K562 (cell line): ENCODE data around the gene PDE1C. TPM values are rescaled to one million over a fixed set of nuclear protein-coding genes. Genes with fewer than 3 reads are reported as not detected.
A peak's percentile ranks its signal among the peaks of the same experiment; 100 is the strongest.

Source experiments
- ATAC-seq: fragments of 200-7000 bp; cut with Tn5 transposase; 3 replicates; pipeline ENCODE4 v1.9.1; 2020; ENCODE audit warnings: moderate library complexity
- BruUV-seq: library from RNA; stranded (reverse); fragments of 400-500 nt; replicated peaks from 2 replicates; lab custom pipeline; 2021; lab: Mats Ljungman, UMichigan
- CTCF ChIA-PET: fragments of 300-600 bp; formaldehyde crosslinking; extraction: SDS; loops from one replicate; lab custom pipeline; 2021; ENCODE audit warnings: low intra/inter-chr PET ratio; lab: Yijun Ruan, JAX
- POLR2A ChIA-PET: fragments of 300-600, 350-650 bp; sonication (Branson Sonifier 250); formaldehyde crosslinking; extraction: SDS; loops from one replicate; lab custom pipeline; 2021; ENCODE audit warnings: antibody characterized with exemption, inconsistent platforms; lab: Yijun Ruan, JAX
- DNase-seq, 4 experiments: peaks; one replicate each; pipeline versions ENCODE4 v3.0.0 to v3.0.0-alpha.2; 2011 to 2018; ENCODE audit warnings: low spot score in 3 of 4, mixed read lengths in 3 of 4; ENCODE audit errors: extremely low read depth in 1 of 4
- FAIRE-seq: peaks from 2 replicates; lab custom pipeline; 2011; peaks lifted over from hg19 to GRCh38; lab: Jason Lieb, UNC
- H2AFZ ChIP-seq: 2 replicates; pipeline ENCODE4 v1.6.0; 2011; ENCODE audit warnings: low read depth, low read length, control low read depth, inconsistent platforms
- H3K27ac ChIP-seq: fragments of 200-600 bp; 3 replicates; pipeline ENCODE4 v1.8.0; 2011; ENCODE audit warnings: low read depth, mild to moderate bottlenecking, control low read depth, inconsistent platforms, low read length, moderate library complexity, mixed read lengths; ENCODE audit errors: extremely low read depth
- H3K27me3 ChIP-seq, 2 experiments: fragments of 300-600 bp in 1 of 2; 2 replicates in 1 of 2; 3 replicates in 1 of 2; pipeline versions ENCODE4 v1.6.0 to v1.8.0; 2011; ENCODE audit warnings: inconsistent platforms in 2 of 2, low read length in 2 of 2, mild to moderate bottlenecking in 1 of 2, mixed read lengths in 1 of 2, moderate library complexity in 1 of 2; ENCODE audit not compliant: control insufficient read depth in 2 of 2, insufficient read depth in 2 of 2
- H3K36me3 ChIP-seq: fragments of 300-600 bp; 3 replicates; pipeline ENCODE4 v1.8.0; 2011; ENCODE audit warnings: mild to moderate bottlenecking, low read length, inconsistent platforms; ENCODE audit not compliant: control insufficient read depth, insufficient read depth
- H3K4me1 ChIP-seq, 2 experiments: fragments of 200-600 bp in 1 of 2; replicated peaks in 1 of 2; 2 replicates in 1 of 2; 3 replicates in 1 of 2; pipeline versions ENCODE4 v1.5.1 to v1.8.0; 2011; ENCODE audit warnings: inconsistent platforms in 2 of 2, low read length in 2 of 2, mild to moderate bottlenecking in 1 of 2, mixed read lengths in 1 of 2, moderate library complexity in 1 of 2; ENCODE audit not compliant: control insufficient read depth in 2 of 2, insufficient read depth in 2 of 2
- H3K4me2 ChIP-seq: 2 replicates; pipeline ENCODE4 v1.6.1; 2011; ENCODE audit warnings: low read length, control low read depth, inconsistent platforms, mixed read lengths; ENCODE audit not compliant: insufficient read depth
- H3K4me3 ChIP-seq: fragments of 200-600 bp; sonication (generic), shearing (Covaris generic); 2 replicates; pipeline ENCODE4 v1.5.1; 2016; ENCODE audit warnings: control low read depth, inconsistent platforms
- H3K79me2 ChIP-seq: fragments of 200-600 bp; 3 replicates; pipeline ENCODE4 v1.8.0; 2011; ENCODE audit warnings: low read length, inconsistent platforms; ENCODE audit not compliant: control insufficient read depth, insufficient read depth
- H3K9ac ChIP-seq, 2 experiments: 2 replicates each; pipeline versions ENCODE4 v1.6.0 to v1.6.1; 2011; ENCODE audit warnings: low read depth in 2 of 2, low read length in 2 of 2, control low read depth in 1 of 2, inconsistent platforms in 1 of 2, mild to moderate bottlenecking in 1 of 2, mixed read lengths in 1 of 2; ENCODE audit not compliant: insufficient read depth in 1 of 2
- H3K9me1 ChIP-seq: one replicate; pipeline ENCODE4 v1.6.0; 2011; ENCODE audit warnings: inconsistent platforms, mild to moderate bottlenecking, low read length, moderate library complexity; ENCODE audit not compliant: control insufficient read depth, insufficient read depth
- H3K9me3 ChIP-seq: replicated peaks from 2 replicates; pipeline ENCODE4 v1.5.1; 2011; ENCODE audit warnings: low read depth, low read length, inconsistent platforms; ENCODE audit not compliant: control insufficient read depth, insufficient read depth
- H4K20me1 ChIP-seq: replicated peaks from 2 replicates; pipeline ENCODE4 v1.6.1; 2011; ENCODE audit warnings: low read length, inconsistent platforms, mixed read lengths; ENCODE audit not compliant: control insufficient read depth, insufficient read depth
- ARID2 ChIP-seq: fragments of 450-650 bp; IDR thresholded peaks from 2 replicates; pipeline ENCODE4 v1.6.1; 2017; ENCODE audit warnings: antibody characterized with exemption, mild to moderate bottlenecking
- GATA2 ChIP-seq: sonication (generic); formaldehyde crosslinking; IDR thresholded peaks from 2 replicates; pipeline ENCODE4 v1.4.0; 2020; ENCODE audit warnings: mild to moderate bottlenecking, missing genetic modification reagents
- SMC3 ChIP-seq: conservative IDR thresholded peaks from 2 replicates; pipeline ENCODE4 v1.6.1; 2011; ENCODE audit warnings: low read depth, low read length, improper control_type of control experiment; ENCODE audit not compliant: insufficient read depth
- WGBS: fragments of 100-300 bp; shearing (Covaris generic); methylation state at CpG from one replicate; pipeline ENCODE4 v1.1.6; 2016; ENCODE audit warnings: low coverage, mixed read lengths; ENCODE audit not compliant: insufficient coverage; ENCODE audit errors: missing lambda C conversion rate; 5-methylcytosine and 5-hydroxymethylcytosine counted together
- in situ Hi-C: fragments of 300-500 bp; cut with MboI; formaldehyde crosslinking; loops from 4 replicates; pipeline ENCODE4 v1.15.0; 2018; ENCODE audit warnings: inconsistent platforms, mixed read lengths
- intact Hi-C: fragments of 100-400 bp; cut with micrococcal nuclease; formaldehyde crosslinking; loops from 2 replicates; pipeline ENCODE4 v1.14.2; 2022
- polyA plus RNA-seq, 8 experiments: library from polyadenylated mRNA; depleted of rRNA in 4 of 8; stranded (reverse) in 5 of 8; unstranded in 3 of 8; fragments of >200 nt; fragmentation: Nextera tagmentation in 2 of 8; fragmentation: Illumina TruSeq in 1 of 8; extraction: Ambion mirVana in 2 of 8; extraction: Trizol in 1 of 8; gene quantifications; 2 replicates each; pipeline versions ENCODE4 v1.2.1 to v1.2.3, GENCODE V29; 2011 to 2014; ENCODE audit warnings: inconsistent platforms in 1 of 8, missing spikeins in 1 of 8
- total RNA-seq, 7 experiments: library from RNA; depleted of rRNA in 6 of 7; stranded (reverse); fragments of >200 nt in 6 of 7; fragmentation: Illumina TruSeq in 2 of 7; extraction: Trizol in 2 of 7; gene quantifications; 2 replicates each; pipeline versions ENCODE4 v1.2.1 to v1.2.3, GENCODE V29; 2011 to 2021; ENCODE audit warnings: low replicate concordance in 1 of 7
- TF ChIP-seq, protein P1 (sequence below), 3 experiments: IDR thresholded peaks in 2 of 3; conservative IDR thresholded peaks in 1 of 3; 2 replicates each; pipeline ENCODE4 v1.5.1; 2011 to 2012; ENCODE audit warnings: low read length in 3 of 3, mild to moderate bottlenecking in 3 of 3, control low read depth in 2 of 3, improper control_type of control experiment in 1 of 3, inconsistent platforms in 1 of 3, low read depth in 1 of 3, mixed read lengths in 1 of 3, moderate library complexity in 1 of 3; ENCODE audit not compliant: insufficient read depth in 2 of 3
- TF ChIP-seq, protein P2 (sequence below): fragments of 450-650 bp; formaldehyde crosslinking; IDR thresholded peaks from 2 replicates; pipeline ENCODE4 v1.4.0; 2022; ENCODE audit warnings: mild to moderate bottlenecking, moderate library complexity
- TF ChIP-seq, protein P3 (sequence below): fragments of 450-650 bp; formaldehyde crosslinking; IDR thresholded peaks from 2 replicates; pipeline ENCODE4 v1.4.0; 2020; ENCODE audit warnings: mild to moderate bottlenecking, moderate library complexity
- TF ChIP-seq, protein P4 (sequence below): fragments of 450-650 bp; IDR thresholded peaks from 2 replicates; pipeline ENCODE4 v1.6.1; 2018; ENCODE audit warnings: mild to moderate bottlenecking, low read depth; ENCODE audit not compliant: partially characterized antibody

Gene PDE1C
- total and polyA plus RNA-seq, 9 of the 15 experiments (the other 6 are each of a cell fraction or from before 2014, with no cell fraction given), result under 0.01 to 0.01 TPM; not detected in 7

DNA sequence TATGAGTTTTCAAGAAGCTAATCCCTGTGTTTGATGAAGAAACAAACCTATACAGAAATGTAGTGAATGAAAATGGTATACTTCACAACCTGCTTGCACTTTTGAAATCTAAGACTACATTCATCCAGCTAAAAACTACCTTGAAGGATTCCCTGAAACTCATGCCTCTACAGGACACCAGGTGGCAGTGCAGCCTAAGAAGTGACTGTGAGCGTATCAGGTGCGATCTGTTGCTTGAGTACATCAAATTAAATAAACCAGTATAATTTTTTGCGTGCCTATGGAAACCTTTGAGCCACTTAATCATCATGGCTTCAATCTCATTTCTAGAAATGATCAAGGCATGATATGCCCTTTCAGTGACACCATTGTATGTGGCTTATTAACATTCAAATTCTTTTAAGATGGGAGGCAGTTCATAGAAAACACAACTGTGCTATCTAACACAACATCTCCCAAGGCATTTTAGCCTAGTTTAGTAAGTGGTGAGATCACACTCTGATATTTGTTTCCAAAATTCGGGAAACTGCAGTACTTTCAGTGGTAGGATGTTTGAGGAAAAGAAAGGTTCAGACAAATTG, 325.8 kb downstream of the PDE1C start:
- Histone ChIP-seq H3K79me2 (no peaks in the 10 kb centered on the region), H3K4me1 (no peaks in the 10 kb centered on the region), H3K4me2 (no peak overlapping the region), H3K27me3 (no peaks in the 10 kb centered on the region), H3K36me3 (no peaks in the 10 kb centered on the region), H3K4me3 (no peak overlapping the region), H3K9ac (no peak overlapping the region), H2AFZ (no peak overlapping the region), H4K20me1 (no peaks in the 10 kb centered on the region), H3K9me1 (no peaks in the 10 kb centered on the region), H3K27ac (no peak overlapping the region), H3K9me3 (no peaks in the 10 kb centered on the region)
- ChIA-PET CTCF (interaction anchor here (0.6 to 1.7 kb wide), 6 partner anchors 314 to 736 kb away, joined by 3 to 8 read pairs (median 4); no protein-coding TSS in a partner anchor), POLR2A (interaction anchor here (0.5 kb wide), 1 partner anchor 516 kb away, joined by 3 read pairs; no protein-coding TSS in a partner anchor)
- ATAC-seq, result peak; percentile 87
- intact Hi-C loops (loop anchor here (1.0 to 10.0 kb wide), 4 partner anchors 420 to 735 kb away; no protein-coding TSS in a partner anchor), in situ Hi-C loops (loop anchor here (5.0 to 25.0 kb wide), 3 partner anchors 460 to 1043 kb away; no protein-coding TSS in a partner anchor)
- FAIRE-seq, result peak; percentile 95
- peak; percentile 44 to 67 (median 52) for DNase-seq
- BruUV-seq, result no TSS peak
- WGBS, result 2% methylated on average over 4 of the region's 4 CpGs
- TF ChIP-seq, protein P1, sequence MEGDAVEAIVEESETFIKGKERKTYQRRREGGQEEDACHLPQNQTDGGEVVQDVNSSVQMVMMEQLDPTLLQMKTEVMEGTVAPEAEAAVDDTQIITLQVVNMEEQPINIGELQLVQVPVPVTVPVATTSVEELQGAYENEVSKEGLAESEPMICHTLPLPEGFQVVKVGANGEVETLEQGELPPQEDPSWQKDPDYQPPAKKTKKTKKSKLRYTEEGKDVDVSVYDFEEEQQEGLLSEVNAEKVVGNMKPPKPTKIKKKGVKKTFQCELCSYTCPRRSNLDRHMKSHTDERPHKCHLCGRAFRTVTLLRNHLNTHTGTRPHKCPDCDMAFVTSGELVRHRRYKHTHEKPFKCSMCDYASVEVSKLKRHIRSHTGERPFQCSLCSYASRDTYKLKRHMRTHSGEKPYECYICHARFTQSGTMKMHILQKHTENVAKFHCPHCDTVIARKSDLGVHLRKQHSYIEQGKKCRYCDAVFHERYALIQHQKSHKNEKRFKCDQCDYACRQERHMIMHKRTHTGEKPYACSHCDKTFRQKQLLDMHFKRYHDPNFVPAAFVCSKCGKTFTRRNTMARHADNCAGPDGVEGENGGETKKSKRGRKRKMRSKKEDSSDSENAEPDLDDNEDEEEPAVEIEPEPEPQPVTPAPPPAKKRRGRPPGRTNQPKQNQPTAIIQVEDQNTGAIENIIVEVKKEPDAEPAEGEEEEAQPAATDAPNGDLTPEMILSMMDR (IDR thresholded peaks at IDR 0.05 in 2 of 3, conservative IDR thresholded peaks at IDR 0.05 in 1 of 3; ENCODE audit: insufficient read depth in 2 of 3, low read depth in 1 of 3, low read length in 3 of 3), result peak; percentile 67 to 86 (median 74)
- TF ChIP-seq, protein P2, sequence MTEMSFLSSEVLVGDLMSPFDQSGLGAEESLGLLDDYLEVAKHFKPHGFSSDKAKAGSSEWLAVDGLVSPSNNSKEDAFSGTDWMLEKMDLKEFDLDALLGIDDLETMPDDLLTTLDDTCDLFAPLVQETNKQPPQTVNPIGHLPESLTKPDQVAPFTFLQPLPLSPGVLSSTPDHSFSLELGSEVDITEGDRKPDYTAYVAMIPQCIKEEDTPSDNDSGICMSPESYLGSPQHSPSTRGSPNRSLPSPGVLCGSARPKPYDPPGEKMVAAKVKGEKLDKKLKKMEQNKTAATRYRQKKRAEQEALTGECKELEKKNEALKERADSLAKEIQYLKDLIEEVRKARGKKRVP (CRISPR knock-in tag), result no peak
- TF ChIP-seq ARID2 (0 out of 2 replicates have a peak, but pooled peaks have one; percentile 16), GATA2 (CRISPR knock-in tag) (peak; percentile 74), SMC3 (peak; percentile 74)
- TF ChIP-seq, protein P3, sequence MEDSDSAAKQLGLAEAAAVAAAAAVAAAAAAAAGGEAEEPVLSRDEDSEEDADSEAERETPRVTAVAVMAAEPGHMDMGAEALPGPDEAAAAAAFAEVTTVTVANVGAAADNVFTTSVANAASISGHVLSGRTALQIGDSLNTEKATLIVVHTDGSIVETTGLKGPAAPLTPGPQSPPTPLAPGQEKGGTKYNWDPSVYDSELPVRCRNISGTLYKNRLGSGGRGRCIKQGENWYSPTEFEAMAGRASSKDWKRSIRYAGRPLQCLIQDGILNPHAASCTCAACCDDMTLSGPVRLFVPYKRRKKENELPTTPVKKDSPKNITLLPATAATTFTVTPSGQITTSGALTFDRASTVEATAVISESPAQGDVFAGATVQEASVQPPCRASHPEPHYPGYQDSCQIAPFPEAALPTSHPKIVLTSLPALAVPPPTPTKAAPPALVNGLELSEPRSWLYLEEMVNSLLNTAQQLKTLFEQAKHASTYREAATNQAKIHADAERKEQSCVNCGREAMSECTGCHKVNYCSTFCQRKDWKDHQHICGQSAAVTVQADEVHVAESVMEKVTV (CRISPR knock-in tag), result peak; percentile 73
- TF ChIP-seq, protein P4, sequence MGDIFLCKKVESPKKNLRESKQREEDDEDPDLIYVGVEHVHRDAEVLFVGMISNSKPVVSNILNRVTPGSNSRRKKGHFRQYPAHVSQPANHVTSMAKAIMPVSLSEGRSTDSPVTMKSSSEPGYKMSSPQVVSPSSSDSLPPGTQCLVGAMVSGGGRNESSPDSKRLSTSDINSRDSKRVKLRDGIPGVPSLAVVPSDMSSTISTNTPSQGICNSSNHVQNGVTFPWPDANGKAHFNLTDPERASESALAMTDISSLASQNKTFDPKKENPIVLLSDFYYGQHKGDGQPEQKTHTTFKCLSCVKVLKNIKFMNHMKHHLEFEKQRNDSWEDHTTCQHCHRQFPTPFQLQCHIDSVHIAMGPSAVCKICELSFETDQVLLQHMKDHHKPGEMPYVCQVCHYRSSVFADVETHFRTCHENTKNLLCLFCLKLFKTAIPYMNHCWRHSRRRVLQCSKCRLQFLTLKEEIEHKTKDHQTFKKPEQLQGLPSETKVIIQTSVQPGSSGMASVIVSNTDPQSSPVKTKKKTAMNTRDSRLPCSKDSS, result no peak
